PC-3 (cell line): ENCODE results near the gene ASCC3.

Experiments
- CTCF ChIP-seq: fragments of 300-600 bp; sonication (generic); conservative IDR thresholded peaks from 2 replicates; pipeline ENCODE4 v1.5.1; 2017; ENCODE audit warnings: antibody characterized with exemption, low read depth, mild to moderate bottlenecking, low read length
- EZH2phosphoT487 ChIP-seq: fragments of 300-600 bp; sonication (generic); IDR thresholded peaks from 2 replicates; pipeline ENCODE4 v1.6.1; 2018; ENCODE audit warnings: mild to moderate bottlenecking, antibody characterized with exemption, low read length, borderline replicate concordance

GRCh38 chr6:100906325-100906724 is 25.2 kb upstream of the ASCC3 start:
- TF ChIP-seq EZH2phosphoT487 (no peak), CTCF (no peak)
